LNCAP (cell line): ENCODE measurements around the gene EIF4EBP3.

Experiments used
- CTCF ChIP-seq: fragments of 450-650 bp; IDR thresholded peaks from 2 replicates; pipeline ENCODE4 v1.5.1; 2017; ENCODE audit warnings: mild to moderate bottlenecking

EIF4EBP3 gene

GRCh38 chr5:140547508-140548299, at the start of gene EIF4EBP3:
Gene EIF4EBP3, plus strand, starts transcription at chr5:140547662. Its CDS starts 76 bp downstream, at chr5:140547738.
- TF ChIP-seq CTCF = peak; percentile 38; the same call in 1 of the 2 replicates

DNA sequence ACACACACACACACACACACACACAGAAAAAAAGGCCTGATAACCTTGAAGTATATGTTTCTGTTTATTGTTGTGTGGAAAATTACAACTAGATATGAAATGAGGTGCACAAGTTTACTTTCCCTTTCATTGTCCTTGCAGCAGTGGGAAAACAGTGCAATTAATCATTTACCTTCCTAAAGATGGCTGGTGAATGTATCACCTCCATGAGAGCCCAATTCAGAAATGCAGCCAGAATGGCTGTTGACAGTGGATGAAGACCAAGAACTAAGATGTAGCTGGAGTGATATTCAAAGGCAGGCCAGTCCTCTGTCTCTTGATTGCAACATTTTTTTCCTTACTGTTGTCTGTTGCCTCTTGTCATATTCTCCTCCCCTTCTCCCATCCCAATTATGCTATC, 49.6 kb upstream of the EIF4EBP3 start:
- no peak for TF ChIP-seq CTCF

DNA sequence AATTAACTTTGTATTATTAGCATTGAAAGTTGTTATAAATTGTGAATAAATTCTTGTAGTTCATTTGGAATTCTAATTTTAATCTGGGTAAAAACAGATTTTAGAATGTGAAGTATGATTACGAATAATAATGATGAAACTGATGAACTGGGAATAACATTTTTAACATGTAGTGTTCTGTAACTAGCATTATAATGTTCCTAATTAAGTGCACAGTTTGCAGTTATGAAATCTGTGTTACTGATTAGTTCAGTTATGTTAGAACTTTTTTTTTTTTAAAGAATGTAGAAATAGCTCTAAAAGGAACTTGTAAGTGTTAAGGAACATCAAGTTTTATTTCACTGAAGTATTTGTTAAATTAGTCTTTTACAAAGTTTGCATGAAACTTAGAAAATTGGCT, 48.9 kb upstream of the EIF4EBP3 start:
- TF ChIP-seq CTCF = no peak

GRCh38 chr5:140502834-140503233, 44.6 kb upstream of the EIF4EBP3 start:
- no peak for TF ChIP-seq CTCF

GRCh38 chr5:140509898-140510297, 37.6 kb upstream of the EIF4EBP3 start:
- no peak for TF ChIP-seq CTCF

DNA sequence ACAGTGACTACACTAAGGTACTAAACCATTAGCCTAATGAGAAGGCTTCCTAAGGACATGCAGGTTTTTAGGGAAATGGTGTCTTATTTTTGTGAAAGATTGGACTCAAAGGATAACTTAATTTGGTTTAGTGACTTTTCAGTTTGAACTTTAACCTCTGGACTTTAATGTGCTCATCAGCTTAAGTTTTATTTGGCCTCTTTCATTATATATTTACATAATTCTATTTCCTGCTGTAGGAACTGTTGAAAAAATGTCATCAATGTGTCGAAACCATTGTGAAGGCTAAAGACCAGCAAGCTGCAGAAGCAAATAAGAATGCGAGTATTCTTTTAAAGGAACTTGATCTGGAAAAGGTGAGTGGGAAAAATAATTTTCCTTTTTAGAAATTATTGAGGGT, 34.3 kb upstream of the EIF4EBP3 start:
- TF ChIP-seq CTCF = no peak

GRCh38 chr5:140524003-140524402, 23.5 kb upstream of the EIF4EBP3 start:
- TF ChIP-seq CTCF = no peak

DNA sequence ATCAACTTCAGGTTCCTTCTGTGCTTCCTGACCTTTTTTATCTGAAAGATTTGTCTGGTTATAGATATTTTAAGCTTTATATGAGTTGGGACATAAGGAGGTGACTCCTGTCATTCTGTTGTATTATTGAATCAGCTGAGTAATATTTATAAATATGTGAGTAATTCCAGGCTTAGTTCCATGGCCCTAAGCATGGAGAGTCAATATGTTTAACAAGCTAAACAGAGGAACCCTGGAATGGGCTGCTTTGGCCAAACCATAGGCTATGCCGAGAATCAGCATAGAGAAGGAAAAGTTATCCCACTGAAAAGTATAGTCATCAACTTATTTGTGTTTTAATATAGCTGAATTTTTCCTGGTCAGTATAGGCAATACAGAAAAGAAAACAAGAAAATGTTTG, 7.2 kb upstream of the EIF4EBP3 start:
- TF ChIP-seq CTCF = no peak
